GM12891 (cell line): Measurements from ENCODE around the gene ZNF627.

ENCODE experiments used
- POLR2A ChIP-seq: IDR thresholded peaks from 2 replicates; pipeline ENCODE4 v1.6.1; 2011; ENCODE audit warnings: low read depth, low read length, control low read depth
- POLR2AphosphoS5 ChIP-seq: IDR thresholded peaks from 2 replicates; pipeline ENCODE4 v1.6.1; 2011; ENCODE audit warnings: low read depth, low read length, control low read depth

DNA sequence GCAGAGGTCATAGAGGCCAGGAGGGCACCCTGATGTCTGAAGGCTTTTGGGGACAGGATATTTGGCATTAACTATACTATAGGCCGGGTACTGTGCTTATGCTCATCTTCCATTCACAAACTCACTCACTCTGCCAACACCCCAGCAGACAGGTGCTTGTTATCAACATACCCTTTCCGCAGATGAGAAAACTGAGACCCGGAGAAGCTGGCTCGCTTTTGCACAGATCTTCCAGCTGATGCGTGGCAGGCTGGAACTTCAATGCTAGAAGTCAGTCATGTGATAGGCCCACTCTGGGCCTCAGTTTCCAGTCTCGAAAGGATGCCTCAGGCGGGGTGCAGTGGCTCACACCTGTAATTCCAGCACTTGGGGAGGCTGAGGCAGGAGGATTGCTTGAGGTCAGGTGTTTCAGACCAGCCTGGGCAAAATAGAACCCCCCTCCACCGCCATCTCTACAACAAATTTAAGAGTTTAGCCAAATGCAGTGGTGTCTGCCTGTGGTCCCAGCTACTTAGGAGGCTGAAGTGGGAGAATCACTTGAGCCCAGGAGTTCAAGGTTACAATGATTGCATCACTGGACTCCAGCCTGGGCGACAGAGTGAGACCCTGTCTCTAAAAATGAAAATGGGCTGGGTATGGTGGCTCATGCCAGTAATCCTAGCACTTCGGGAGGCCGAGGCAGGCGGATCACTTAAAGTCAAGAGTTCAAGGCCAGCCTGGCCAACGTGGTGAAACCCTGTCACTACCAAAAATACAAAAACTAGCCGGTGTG lies 49.2 kb upstream of the ZNF627 start:
- TF ChIP-seq POLR2AphosphoS5 (no peak), POLR2A (no peak)
